IMR-90 (cell line): ENCODE results near the gene ARHGAP12. TPM values are rescaled to one million over a fixed set of nuclear protein-coding genes. Genes with fewer than 3 reads are reported as not detected.

ENCODE experiments used
- ATAC-seq: fragments of 200-7000 bp; cut with Tn5 transposase; 2 replicates; pipeline ENCODE4 v1.9.1; 2020; ENCODE audit warnings: low read depth, mild to moderate bottlenecking, moderate library complexity
- BruUV-seq: library from RNA; stranded (reverse); fragments of 400-500 nt; replicated peaks from 2 replicates; lab custom pipeline; 2021; lab: Mats Ljungman, UMichigan
- CTCF ChIA-PET: fragments of 300-600 bp; formaldehyde crosslinking; extraction: SDS; loops from one replicate; lab custom pipeline; 2021; ENCODE audit warnings: antibody characterized with exemption; lab: Yijun Ruan, JAX
- POLR2A ChIA-PET: fragments of 300-600 bp; sonication (Branson Sonifier 250); formaldehyde crosslinking; loops from one replicate; lab custom pipeline; 2022; ENCODE audit warnings: antibody characterized with exemption; ENCODE audit not compliant: unreplicated experiment; lab: Charles Lee
- DNase-seq: peaks from one replicate; pipeline ENCODE4 v3.0.0; 2013
- H2AFZ ChIP-seq: replicated peaks from 2 replicates; pipeline ENCODE3; 2013; ENCODE audit warnings: low read length, mild to moderate bottlenecking; ENCODE audit not compliant: poor library complexity
- H2AK5ac ChIP-seq: 2 replicates; pipeline ENCODE4 v1.6.1; 2013; ENCODE audit warnings: low read depth, low read length, inconsistent platforms
- H2AK9ac ChIP-seq: replicated peaks from 2 replicates; pipeline ENCODE3; 2013; ENCODE audit warnings: mild to moderate bottlenecking, low read depth, low read length, moderate library complexity; ENCODE audit not compliant: poor library complexity
- H2BK120ac ChIP-seq: 2 replicates; pipeline ENCODE4 v1.6.1; 2013; ENCODE audit warnings: low read depth, low read length, inconsistent platforms
- H2BK15ac ChIP-seq: 3 replicates; pipeline ENCODE4 v1.6.1; 2013; ENCODE audit warnings: low read depth, low read length, inconsistent platforms
- H2BK20ac ChIP-seq: 2 replicates; pipeline ENCODE4 v1.6.1; 2013; ENCODE audit warnings: low read depth, mild to moderate bottlenecking, inconsistent platforms, low read length, moderate library complexity
- H2BK5ac ChIP-seq: 2 replicates; pipeline ENCODE4 v1.6.1; 2013; ENCODE audit warnings: mild to moderate bottlenecking, low read depth, low read length, inconsistent platforms; ENCODE audit not compliant: poor library complexity, severe bottlenecking
- H3K14ac ChIP-seq: replicated peaks from 2 replicates; pipeline ENCODE4 v1.6.1; 2013; ENCODE audit warnings: low read depth, low read length, inconsistent platforms
- H3K18ac ChIP-seq: 2 replicates; pipeline ENCODE4 v1.6.1; 2013; ENCODE audit warnings: low read depth, low read length, control low read depth
- H3K23ac ChIP-seq: 2 replicates; pipeline ENCODE4 v1.6.1; 2013; ENCODE audit warnings: low read depth, low read length, inconsistent platforms
- H3K27ac ChIP-seq: 2 replicates; pipeline ENCODE4 v1.5.1; 2013; ENCODE audit warnings: mild to moderate bottlenecking, control low read depth, low read length; ENCODE audit not compliant: insufficient read depth
- H3K27me3 ChIP-seq: 2 replicates; pipeline ENCODE4 v1.6.1; 2013; ENCODE audit warnings: low read length; ENCODE audit not compliant: control insufficient read depth, insufficient read depth
- H3K36me3 ChIP-seq: 2 replicates; pipeline ENCODE4 v1.6.1; 2013; ENCODE audit warnings: low read length, mixed read lengths; ENCODE audit not compliant: control insufficient read depth, insufficient read depth
- H3K4ac ChIP-seq: 2 replicates; pipeline ENCODE4 v1.6.1; 2013; ENCODE audit warnings: low read depth, low read length, inconsistent platforms
- H3K4me1 ChIP-seq: 2 replicates; pipeline ENCODE4 v1.6.1; 2013; ENCODE audit warnings: low read length, mixed read lengths; ENCODE audit not compliant: control insufficient read depth, insufficient read depth
- H3K4me2 ChIP-seq: 2 replicates; pipeline ENCODE4 v1.6.1; 2013; ENCODE audit warnings: low read depth, mild to moderate bottlenecking, control low read depth, low read length, moderate library complexity
- H3K4me3 ChIP-seq: 2 replicates; pipeline ENCODE4 v1.5.1; 2013; ENCODE audit warnings: low read depth, mild to moderate bottlenecking, control low read depth, low read length, moderate library complexity; ENCODE audit not compliant: insufficient read depth
- H3K56ac ChIP-seq: 2 replicates; pipeline ENCODE4 v1.6.1; 2013; ENCODE audit warnings: low read length, inconsistent platforms; ENCODE audit not compliant: insufficient read depth; ENCODE audit errors: extremely low read depth
- H3K79me1 ChIP-seq, 2 experiments: 2 replicates each; pipeline ENCODE4 v1.6.1; 2013; ENCODE audit warnings: low read length in 2 of 2, inconsistent platforms in 1 of 2, low read depth in 1 of 2
- H3K9ac ChIP-seq: 2 replicates; pipeline ENCODE4 v1.6.1; 2013; ENCODE audit warnings: low read depth, low read length, control low read depth
- H3K9me1 ChIP-seq: 2 replicates; pipeline ENCODE4 v1.6.1; 2013; ENCODE audit warnings: low read length, inconsistent platforms; ENCODE audit not compliant: insufficient read depth
- H3K9me3 ChIP-seq: 2 replicates; pipeline ENCODE4 v1.6.1; 2013; ENCODE audit warnings: low read length; ENCODE audit not compliant: control insufficient read depth, insufficient read depth
- H4K20me1 ChIP-seq: 2 replicates; pipeline ENCODE4 v1.6.1; 2013; ENCODE audit warnings: low read length, inconsistent platforms; ENCODE audit not compliant: insufficient read depth
- H4K5ac ChIP-seq: 2 replicates; pipeline ENCODE4 v1.6.1; 2013; ENCODE audit warnings: mild to moderate bottlenecking, low read depth, low read length, control low read depth
- H4K8ac ChIP-seq, 2 experiments: 2 replicates each; pipeline ENCODE4 v1.6.1; 2013; ENCODE audit warnings: low read depth in 2 of 2, low read length in 2 of 2, control low read depth in 1 of 2, inconsistent platforms in 1 of 2
- H4K91ac ChIP-seq: 2 replicates; pipeline ENCODE4 v1.6.1; 2013; ENCODE audit warnings: low read depth, low read length, inconsistent platforms; ENCODE audit not compliant: insufficient read depth
- BHLHE40 ChIP-seq: fragments of 150-350 bp; IDR thresholded peaks from 2 replicates; pipeline ENCODE4 v1.6.1; 2016; ENCODE audit warnings: mild to moderate bottlenecking, low read depth, low read length
- CTCF ChIP-seq: conservative IDR thresholded peaks from 2 replicates; pipeline ENCODE4 v1.5.1; 2012; ENCODE audit warnings: mild to moderate bottlenecking, low read depth, low read length, improper control_type of control experiment
- FOS ChIP-seq: fragments of 150-350 bp; IDR thresholded peaks from 2 replicates; pipeline ENCODE4 v1.6.1; 2016; ENCODE audit warnings: low read depth, low read length
- MAFK ChIP-seq: IDR thresholded peaks from 2 replicates; pipeline ENCODE4 v1.6.1; 2012; ENCODE audit warnings: low read depth, low read length, improper control_type of control experiment
- MAZ ChIP-seq: IDR thresholded peaks from 2 replicates; pipeline ENCODE4 v1.6.1; 2012; ENCODE audit warnings: low read depth, mild to moderate bottlenecking, low read length, improper control_type of control experiment, moderate library complexity, borderline replicate concordance
- POLR2A ChIP-seq: IDR thresholded peaks from 2 replicates; pipeline ENCODE4 v1.6.1; 2012; ENCODE audit warnings: mild to moderate bottlenecking, low read depth, low read length
- RAD21 ChIP-seq: IDR thresholded peaks from 2 replicates; pipeline ENCODE4 v1.6.1; 2012; ENCODE audit warnings: low read length, improper control_type of control experiment
- RCOR1 ChIP-seq: IDR thresholded peaks from 2 replicates; pipeline ENCODE4 v1.6.1; 2012; ENCODE audit warnings: mild to moderate bottlenecking, low read length, improper control_type of control experiment; ENCODE audit not compliant: insufficient replicate concordance
- RFX5 ChIP-seq: IDR thresholded peaks from 2 replicates; pipeline ENCODE4 v1.8.0; 2012; ENCODE audit warnings: low read depth, mild to moderate bottlenecking, low read length, moderate library complexity
- SMC3 ChIP-seq: fragments of 150-350 bp; IDR thresholded peaks from 2 replicates; pipeline ENCODE4 v1.6.1; 2016; ENCODE audit warnings: low read depth, mild to moderate bottlenecking, antibody characterized with exemption, low read length, moderate library complexity
- USF2 ChIP-seq: fragments of 150-350 bp; IDR thresholded peaks from 2 replicates; pipeline ENCODE4 v1.6.1; 2017; ENCODE audit warnings: mild to moderate bottlenecking, antibody characterized with exemption, low read length, low read depth
- WGBS, 2 experiments: methylation state at CpG; one replicate each; pipeline versions ENCODE4 v1.1.5 to v1.1.7; 2013; ENCODE audit warnings: missing lambda C conversion rate in 2 of 2; ENCODE audit not compliant: insufficient read length in 1 of 2; ENCODE audit errors: extremely low coverage in 2 of 2; 5-methylcytosine and 5-hydroxymethylcytosine counted together
- dilution Hi-C: fragments of 300-500 bp; cut with HindIII; formaldehyde crosslinking; loops from one replicate; pipeline ENCODE4 v1.14.3; 2018; ENCODE audit warnings: low sequenced_read_pairs; ENCODE audit not compliant: unreplicated experiment
- in situ Hi-C: fragments of 300-500 bp; cut with MboI; formaldehyde crosslinking; loops from 3 replicates; pipeline ENCODE4 v1.14.3; 2019; ENCODE audit warnings: low sequenced_read_pairs, inconsistent platforms, mixed read lengths
- intact Hi-C: fragments of 100-400 bp; cut with micrococcal nuclease; formaldehyde crosslinking; loops from 2 replicates; pipeline ENCODE4 v1.10.0; 2022
- polyA plus RNA-seq, 3 experiments: library from polyadenylated mRNA; depleted of rRNA; stranded (reverse); fragments of >200 nt; gene quantifications; 2 replicates each; pipeline ENCODE4 v1.2.3, GENCODE V29; 2012; ENCODE audit warnings: low replicate concordance in 1 of 3
- total RNA-seq: library from RNA; depleted of rRNA; stranded (reverse); fragments of >200 nt; gene quantifications from 2 replicates; pipeline ENCODE4 v1.2.3, GENCODE V29; 2012

Gene ARHGAP12
- total and polyA plus RNA-seq, 2 of the 4 experiments (the other 2 are of a cell fraction): 9.0 to 28.5 TPM

GRCh38 chr10:31822616-31823318, 105.9 kb downstream of the ARHGAP12 start:
- WGBS, 2 experiments: no CpG with 5 or more reads among the region's 8 CpGs
- Histone ChIP-seq H3K4me1 (peaks cover 2% of the 10 kb centered on the region; the same call in 1 of the 2 replicates), H3K4me2 (no peak overlapping the region), H2BK20ac (no peak overlapping the region), H3K27me3 (no peaks in the 10 kb centered on the region), H3K56ac (no peak overlapping the region), H3K4me3 (no peak overlapping the region), H3K9me3 (no peaks in the 10 kb centered on the region), H3K36me3 (0 out of 2 replicates have a peak, but pooled peaks cover 4% of the 10 kb centered on the region), H2BK15ac (no peak overlapping the region), H3K79me1 (peaks cover 6 to 14% of the 10 kb centered on the region in 2 experiments), H3K14ac (no peak overlapping the region), H3K9me1 (peaks cover 5% of the 10 kb centered on the region; the same call in 1 of the 2 replicates), H2AK5ac (no peak overlapping the region), H4K91ac (no peak overlapping the region), H2BK5ac (no peak overlapping the region), H3K9ac (no peak overlapping the region), H3K4ac (no peak overlapping the region), H2AFZ (no peak overlapping the region), H2BK120ac (no peak overlapping the region), H4K20me1 (no peaks in the 10 kb centered on the region), H3K18ac (no peak overlapping the region), H2AK9ac (no peak overlapping the region), H4K8ac (no peak overlapping the region), H3K27ac (no peak overlapping the region), H4K5ac (no peak overlapping the region), H3K23ac (no peak overlapping the region; the same call in 1 of the 2 replicates)
- intact Hi-C loops: no loop called here
- TF ChIP-seq BHLHE40 (no peak), RAD21 (no peak), RCOR1 (no peak), CTCF (no peak), MAZ (no peak), SMC3 (no peak), FOS (no peak), POLR2A (no peak), MAFK (no peak), USF2 (no peak), RFX5 (no peak)
- in situ Hi-C loops: loop anchor here (25.0 kb wide), 1 partner anchor 485 kb away; no protein-coding TSS in a partner anchor
- DNase-seq: no peak
- dilution Hi-C loops: no loop called here
- CTCF ChIA-PET: no interaction called here
- ATAC-seq: no peak
- POLR2A ChIA-PET: no interaction called here
- BruUV-seq: no TSS peak
